Measurements from ENCODE around the gene USE1. TPM values are rescaled to one million over a fixed set of nuclear protein-coding genes. Genes with fewer than 3 reads are reported as not detected.

The USE1 gene, protein sequence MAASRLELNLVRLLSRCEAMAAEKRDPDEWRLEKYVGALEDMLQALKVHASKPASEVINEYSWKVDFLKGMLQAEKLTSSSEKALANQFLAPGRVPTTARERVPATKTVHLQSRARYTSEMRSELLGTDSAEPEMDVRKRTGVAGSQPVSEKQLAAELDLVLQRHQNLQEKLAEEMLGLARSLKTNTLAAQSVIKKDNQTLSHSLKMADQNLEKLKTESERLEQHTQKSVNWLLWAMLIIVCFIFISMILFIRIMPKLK
- total RNA-seq, result 10 to 100 TPM; 11.5 to 43.5 (median 22.2) TPM

- Histone ChIP-seq H3K27ac (peak within 1 kb of the TSS; percentile 93 to 94), H3K4me3 (peak within 1 kb of the TSS; percentile 71 to 96), H3K9me3 (no peaks in the 10 kb centered on the region), H3K4me1 (peaks cover 0 to 4% of the 10 kb centered on the region in 2 donors), H3K27me3 (no peaks in the 10 kb centered on the region), H3K36me3 (no peaks in the 10 kb centered on the region)
- intact Hi-C loops (cut with DNase I; ENCODE audit: low total_unique reads), result no loop called here
- TF ChIP-seq POLR2A (IDR thresholded peaks at IDR 0.05) (peak in 1 of 2 donors; percentile 56), CTCF (IDR thresholded peaks at IDR 0.05) (peak in 1 of 4 experiments; percentile 12)
- peak; percentile 90 to 91 for DNase-seq
Measured at GRCh38 chr19:17215127-17215971, at the start of gene USE1. Gene USE1 (plus strand): TSS chr19:17215357. CDS start chr19:17215406, 49 bp downstream.

DNA sequence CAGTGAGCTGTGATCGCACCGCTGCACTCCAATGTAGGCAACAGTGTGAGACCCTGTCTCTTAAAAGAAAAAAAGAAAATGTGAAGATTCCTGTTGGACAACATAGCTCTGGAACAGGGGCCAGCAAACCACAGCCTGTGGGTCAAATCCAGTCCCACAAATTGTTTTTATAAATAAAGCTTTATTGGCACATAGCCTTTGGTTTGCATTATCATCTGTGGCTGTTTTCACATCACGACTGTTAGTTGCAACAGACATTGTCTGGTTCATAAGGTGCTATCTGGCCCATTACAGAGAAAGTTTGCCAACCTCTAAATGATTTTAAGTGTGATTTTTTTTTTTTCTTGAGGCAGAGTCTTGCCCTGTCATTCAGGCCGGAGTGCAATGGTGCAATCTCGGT lies 49.4 kb upstream of the USE1 start:
- Histone ChIP-seq H3K36me3 (no peaks in the 10 kb centered on the region), H3K4me3 (no peak overlapping the region), H3K4me1 (no peaks in the 10 kb centered on the region), H3K9me3 (no peaks in the 10 kb centered on the region), H3K27me3 (no peaks in the 10 kb centered on the region), H3K27ac (no peak overlapping the region)
- TF ChIP-seq POLR2A (IDR thresholded peaks at IDR 0.05), result no peak
- TF ChIP-seq CTCF (IDR thresholded peaks at IDR 0.05), result no peak
- intact Hi-C loops (cut with DNase I; ENCODE audit: low total_unique reads), result loop anchor here (10.0 kb wide), 1 partner anchor 101 kb away; no protein-coding TSS in a partner anchor
- no peak for DNase-seq

DNA sequence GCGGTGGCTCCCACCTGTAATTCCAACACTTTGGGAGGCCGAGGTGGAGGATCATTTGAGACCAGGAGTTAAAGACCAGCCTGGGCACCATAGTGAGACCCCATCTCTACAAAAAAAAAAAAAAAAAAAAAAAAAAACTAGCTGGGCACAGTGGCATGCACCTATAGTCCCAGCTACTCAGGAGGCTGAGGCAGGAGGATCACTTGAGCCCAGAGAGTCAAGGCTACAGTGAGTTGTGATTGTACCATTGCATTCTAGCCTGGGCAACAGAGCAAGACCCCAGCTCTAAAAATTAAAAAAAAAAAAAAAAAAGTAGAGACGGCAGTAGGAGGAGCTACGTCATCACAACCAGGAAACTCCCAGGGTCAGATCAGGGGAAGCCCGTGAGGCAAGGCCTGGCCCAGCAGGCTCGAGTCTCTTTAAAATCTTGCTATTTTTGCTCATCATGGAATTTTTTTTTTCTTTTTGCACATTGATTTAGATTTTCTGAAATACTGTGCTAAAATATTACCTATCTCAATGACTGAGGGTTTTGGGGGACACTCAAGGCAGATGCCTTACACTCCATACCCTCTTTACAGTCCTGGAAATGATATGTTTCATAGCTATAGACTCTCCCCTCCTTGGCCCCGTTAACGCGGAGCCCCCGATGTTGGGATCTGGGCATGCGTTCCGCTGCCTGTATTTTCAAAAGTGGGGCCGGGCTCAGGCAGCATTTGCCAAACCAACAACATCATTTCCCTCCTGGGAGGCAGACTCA lies 44.4 kb upstream of the USE1 start:
- H3K27ac ChIP-seq, result no peak overlapping the region
- no peaks in the 10 kb centered on the region for H3K4me1 ChIP-seq
- H3K27me3 ChIP-seq, result no peaks in the 10 kb centered on the region
- no peak overlapping the region for H3K4me3 ChIP-seq
- DNase-seq, result no peak
- TF ChIP-seq CTCF (IDR thresholded peaks at IDR 0.05) (no peak), POLR2A (IDR thresholded peaks at IDR 0.05) (no peak)
- no peaks in the 10 kb centered on the region for H3K36me3 ChIP-seq
- intact Hi-C loops (cut with DNase I; ENCODE audit: low total_unique reads), result no loop called here
- H3K9me3 ChIP-seq, result no peaks in the 10 kb centered on the region

DNA sequence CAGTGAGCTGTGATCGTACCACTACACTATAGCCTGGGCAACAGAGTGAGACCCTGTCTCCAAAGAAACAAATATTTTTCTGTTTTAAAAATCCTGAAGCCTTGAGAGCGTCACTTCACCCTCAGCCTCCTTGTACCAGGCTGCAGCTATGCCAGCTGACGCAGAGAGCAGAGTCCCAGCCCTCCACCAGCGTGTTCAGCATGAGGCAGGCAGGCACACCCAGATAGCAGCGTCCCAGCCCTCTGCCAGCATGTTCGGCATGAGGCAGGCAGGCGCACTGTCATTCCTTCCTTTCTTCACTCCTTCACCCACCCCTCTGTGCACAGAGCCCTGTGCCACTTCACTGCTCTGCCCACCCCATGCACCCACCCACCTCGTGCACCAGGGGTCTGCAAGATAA lies 43.3 kb upstream of the USE1 start:
- Histone ChIP-seq H3K4me3 (no peak overlapping the region), H3K27ac (no peak overlapping the region), H3K36me3 (no peaks in the 10 kb centered on the region), H3K27me3 (no peaks in the 10 kb centered on the region), H3K4me1 (no peaks in the 10 kb centered on the region), H3K9me3 (no peaks in the 10 kb centered on the region)
- no peak for TF ChIP-seq CTCF (IDR thresholded peaks at IDR 0.05)
- TF ChIP-seq POLR2A (IDR thresholded peaks at IDR 0.05), result no peak
- no peak for DNase-seq
- intact Hi-C loops (cut with DNase I; ENCODE audit: low total_unique reads), result no loop called here

All from uterus (tissue), 4 donors.